ENCODE data around the gene FBXO24. TPM values are rescaled to one million over a fixed set of nuclear protein-coding genes. Genes with fewer than 3 reads are reported as not detected.

Gene FBXO24
- total and polyA plus RNA-seq, 2 of the 8 experiments (the other 6 are each of a cell fraction or from before 2014, with no cell fraction given), result 0.35 to 0.57 TPM

GRCh38 chr7:100611983-100612729 is 26.0 kb downstream of the FBXO24 start, which contains the start of gene MOSPD3 (continued):
- TF ChIP-seq PHF8 (conservative IDR thresholded peaks at IDR 0.05; ENCODE audit: low read depth, low read length) (peak; percentile 92), RBBP5 (IDR thresholded peaks at IDR 0.05; ENCODE audit: borderline replicate concordance, low read depth, low read length) (no peak), TBP (IDR thresholded peaks at IDR 0.05; ENCODE audit: low read depth, low read length) (peak; percentile 72), TAF1 (IDR thresholded peaks at IDR 0.05; ENCODE audit: low read depth, low read length) (peak; percentile 77; the same call in 1 of the 2 replicates), RXRA (IDR thresholded peaks at IDR 0.05; ENCODE audit: insufficient read depth, low read depth, low read length) (no peak), RFX5 (IDR thresholded peaks at IDR 0.05; ENCODE audit: borderline replicate concordance, low read depth, low read length) (peak; percentile 19; the same call in 1 of the 2 replicates), SP1 (IDR thresholded peaks at IDR 0.05; ENCODE audit: low read depth, low read length) (peak; percentile 86), EGR1 (IDR thresholded peaks at IDR 0.05; ENCODE audit: borderline replicate concordance, low read depth, low read length) (no peak), GTF2F1 (IDR thresholded peaks at IDR 0.05; ENCODE audit: borderline replicate concordance, low read depth, low read length) (no peak), SP4 (IDR thresholded peaks at IDR 0.05; ENCODE audit: low read length) (peak; percentile 66; the same call in 1 of the 2 replicates), CHD2 (IDR thresholded peaks at IDR 0.05; ENCODE audit: low read length) (peak; percentile 53; the same call in 1 of the 2 replicates)

Measured in H1 (cell line).